Coronary artery (tissue), 2 donors: ENCODE measurements around the gene ENPP7.
"Not testable (repeated sequence)": the region's sequence is repeated elsewhere in the genome, so short reads cannot be mapped to it uniquely, and the experiment has no call there.

Source experiments
- DNase-seq: peaks from one replicate; pipeline ENCODE4 v3.0.0-alpha.2; 2017; ENCODE audit warnings: low spot score
- H3K27ac ChIP-seq, 2 donors: fragments of 200-600 bp; sonication (generic); one replicate each; pipeline ENCODE4 v1.5.1; 2016 to 2019
- H3K4me3 ChIP-seq: fragments of 200-600 bp; sonication (generic); 2 replicates; pipeline ENCODE4 v1.5.1; 2016; ENCODE audit warnings: mild to moderate bottlenecking, moderate library complexity
- TF ChIP-seq, protein P1 (sequence below): fragments of 200-600 bp; sonication (generic); IDR thresholded peaks from one replicate; pipeline ENCODE4 v1.5.1; 2019; ENCODE audit warnings: antibody characterized with exemption

ENPP7 gene

DNA sequence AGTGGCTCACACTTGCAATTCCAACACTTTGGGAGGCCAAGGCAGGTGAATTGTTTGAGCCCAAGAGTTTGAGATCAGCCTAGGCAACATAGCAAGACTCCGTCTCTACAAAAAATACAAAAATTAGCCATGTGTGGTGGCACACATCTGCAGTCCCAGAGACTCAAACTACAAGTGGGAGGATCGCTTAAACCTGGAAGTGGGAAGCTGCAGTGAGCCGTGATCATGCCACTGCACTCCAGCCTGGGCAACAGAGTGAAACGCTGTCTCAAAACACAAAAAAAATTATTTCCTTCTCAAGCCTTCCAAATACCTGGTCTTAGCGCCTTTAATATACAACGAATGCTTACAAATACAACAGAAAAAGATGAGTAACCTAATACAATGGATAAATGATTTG lies 27.5 kb downstream of the ENPP7 start:
- Histone ChIP-seq H3K27ac (no peak overlapping the region), H3K4me3 (no peak overlapping the region)
- TF ChIP-seq, protein P1, sequence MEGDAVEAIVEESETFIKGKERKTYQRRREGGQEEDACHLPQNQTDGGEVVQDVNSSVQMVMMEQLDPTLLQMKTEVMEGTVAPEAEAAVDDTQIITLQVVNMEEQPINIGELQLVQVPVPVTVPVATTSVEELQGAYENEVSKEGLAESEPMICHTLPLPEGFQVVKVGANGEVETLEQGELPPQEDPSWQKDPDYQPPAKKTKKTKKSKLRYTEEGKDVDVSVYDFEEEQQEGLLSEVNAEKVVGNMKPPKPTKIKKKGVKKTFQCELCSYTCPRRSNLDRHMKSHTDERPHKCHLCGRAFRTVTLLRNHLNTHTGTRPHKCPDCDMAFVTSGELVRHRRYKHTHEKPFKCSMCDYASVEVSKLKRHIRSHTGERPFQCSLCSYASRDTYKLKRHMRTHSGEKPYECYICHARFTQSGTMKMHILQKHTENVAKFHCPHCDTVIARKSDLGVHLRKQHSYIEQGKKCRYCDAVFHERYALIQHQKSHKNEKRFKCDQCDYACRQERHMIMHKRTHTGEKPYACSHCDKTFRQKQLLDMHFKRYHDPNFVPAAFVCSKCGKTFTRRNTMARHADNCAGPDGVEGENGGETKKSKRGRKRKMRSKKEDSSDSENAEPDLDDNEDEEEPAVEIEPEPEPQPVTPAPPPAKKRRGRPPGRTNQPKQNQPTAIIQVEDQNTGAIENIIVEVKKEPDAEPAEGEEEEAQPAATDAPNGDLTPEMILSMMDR: no peak
- DNase-seq: no peak

GRCh38 chr17:79760197-79760906 lies 29.6 kb downstream of the ENPP7 start:
- Histone ChIP-seq H3K27ac (no peak overlapping the region), H3K4me3 (no peak overlapping the region)
- TF ChIP-seq, protein P1: no peak
- DNase-seq: no peak

GRCh38 chr17:79761894-79762589 lies 31.3 kb downstream of the ENPP7 start:
- no peak for DNase-seq
- Histone ChIP-seq H3K27ac (no peak overlapping the region), H3K4me3 (no peak overlapping the region)
- TF ChIP-seq, protein P1: no peak

DNA sequence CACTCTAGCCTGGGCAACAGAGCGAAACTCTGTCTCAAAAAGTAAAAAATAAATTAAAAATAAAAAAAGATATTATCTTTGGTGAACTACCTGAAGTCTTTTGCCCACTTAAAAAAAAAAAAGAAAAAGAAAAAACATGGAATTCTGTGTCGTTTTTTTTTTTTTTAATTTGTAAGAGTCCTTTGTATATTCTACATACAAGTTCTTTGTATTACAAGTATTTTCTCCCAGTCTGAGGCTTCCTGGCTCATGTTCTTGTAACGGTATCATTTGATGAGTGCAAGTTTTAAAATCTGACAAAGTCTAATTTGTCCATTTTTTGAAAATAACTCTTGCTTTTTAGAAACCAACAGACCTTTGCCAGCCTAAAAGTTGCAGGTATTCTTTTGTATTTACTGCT lies 35.0 kb downstream of the ENPP7 start:
- Histone ChIP-seq H3K27ac (no peak overlapping the region), H3K4me3 (no peak overlapping the region)
- TF ChIP-seq, protein P1: no peak
- no peak for DNase-seq

DNA sequence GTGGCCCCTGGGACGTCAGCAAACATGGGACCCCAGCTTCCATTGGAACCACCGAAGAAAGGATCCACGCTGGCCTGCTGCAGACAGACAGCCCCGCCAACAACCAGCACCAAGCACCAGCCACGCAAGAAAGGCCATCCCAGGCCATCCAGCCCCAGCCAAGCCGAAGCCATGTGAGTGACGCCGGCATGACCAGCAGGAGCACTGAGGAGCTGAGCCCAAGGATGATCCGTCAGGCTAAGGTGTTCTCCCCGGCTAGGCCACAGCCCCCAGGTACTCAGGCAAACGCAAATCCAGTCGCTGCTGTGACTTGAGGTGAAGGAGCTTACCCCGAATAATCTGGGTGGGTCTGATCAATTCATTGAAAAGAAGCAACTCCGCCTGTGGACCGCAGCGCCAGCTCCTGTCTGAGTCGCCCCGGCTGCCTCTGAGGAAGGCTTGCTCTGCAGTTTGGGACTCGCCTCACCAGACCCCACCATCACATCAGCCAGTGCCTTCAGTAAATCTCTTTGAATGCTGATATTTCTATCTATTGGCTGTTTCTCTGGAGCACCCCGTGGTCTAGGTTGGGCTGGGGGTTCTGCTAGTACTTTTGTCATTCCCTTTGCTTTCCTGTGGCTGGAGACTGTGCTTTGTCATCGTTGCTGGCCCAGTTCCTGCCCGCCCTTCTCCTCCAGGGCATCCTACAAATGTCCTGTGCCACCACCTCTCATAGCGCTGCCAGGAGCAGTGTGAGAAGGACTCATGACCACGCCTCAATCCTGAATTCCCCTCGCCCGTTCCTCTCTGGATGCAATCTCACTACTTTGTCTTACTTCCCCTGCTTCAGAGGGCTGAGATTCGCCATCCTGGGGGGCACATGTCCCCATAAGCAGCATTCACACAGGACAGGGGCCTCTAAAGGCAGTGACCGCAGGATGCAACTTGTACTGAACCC lies 39.1 kb downstream of the ENPP7 start:
- DNase-seq: peak; percentile 47
- TF ChIP-seq, protein P1: no peak
- H3K4me3 ChIP-seq: no peak overlapping the region

DNA sequence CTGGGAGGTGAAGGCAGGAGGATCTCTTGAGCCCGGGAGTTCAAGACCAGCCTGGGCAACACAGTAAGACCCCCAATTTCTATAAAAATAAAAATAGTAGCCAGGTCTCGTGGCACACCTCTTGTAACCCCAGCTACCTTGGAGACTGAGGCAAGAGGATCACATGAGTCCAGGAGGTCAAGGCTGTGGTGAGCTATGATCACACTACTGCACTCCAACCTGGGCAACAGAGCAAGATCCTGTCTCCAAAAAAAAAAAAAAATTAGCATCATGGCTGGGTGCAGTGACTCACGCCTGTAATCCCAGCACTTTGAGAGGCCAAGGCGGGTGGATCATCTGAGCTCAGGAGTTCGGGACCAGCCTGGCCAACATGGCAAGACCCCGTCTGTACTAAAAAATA lies 40.5 kb downstream of the ENPP7 start:
- TF ChIP-seq, protein P1: no peak
- no peak for DNase-seq
- H3K4me3 ChIP-seq: no peak overlapping the region
- H3K27ac ChIP-seq: no peak overlapping the region

More for the DNA sequence above, 39.1 kb downstream of the ENPP7 start:
- no peak overlapping the region for H3K27ac ChIP-seq

DNA sequence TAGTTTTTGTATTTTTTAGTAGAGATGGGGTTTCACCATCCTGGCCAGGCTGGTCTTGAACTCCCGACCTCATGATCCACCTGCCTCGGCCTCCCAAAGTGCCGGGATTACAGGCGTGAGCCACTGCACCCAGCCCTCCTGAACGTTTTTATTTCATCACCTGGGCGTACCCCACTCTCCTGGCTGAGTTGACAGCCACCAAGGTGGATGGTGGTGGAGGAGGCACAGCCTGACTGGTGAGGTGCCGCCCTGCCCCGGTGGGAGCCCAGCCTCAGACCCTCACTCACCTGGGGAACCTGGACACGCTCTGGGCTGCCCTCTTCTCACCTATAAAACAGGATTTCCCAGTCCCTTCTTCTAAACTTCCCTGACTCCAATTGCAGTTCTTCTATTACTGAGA lies 42.0 kb downstream of the ENPP7 start:
- DNase-seq: peak; percentile 38
- H3K27ac ChIP-seq: not testable (repeated sequence)

More for the DNA sequence above, 42.0 kb downstream of the ENPP7 start:
- not testable (repeated sequence) for H3K4me3 ChIP-seq
